Gastroesophageal sphincter (tissue), 3 donors: ENCODE data around the gene LDLRAD3.
"Not testable (repeated sequence)": the region's sequence is repeated elsewhere in the genome, so short reads cannot be mapped to it uniquely, and the experiment has no call there.

ENCODE experiments used
- EP300 ChIP-seq: sonication (generic); formaldehyde crosslinking; IDR thresholded peaks from one replicate; pipeline ENCODE4 v1.6.1; 2017; ENCODE audit warnings: antibody characterized with exemption, mild to moderate bottlenecking
- POLR2A ChIP-seq, 2 donors: fragments of 450-650 bp; IDR thresholded peaks; one replicate each; pipeline ENCODE4 v1.6.1; 2017; ENCODE audit warnings: antibody characterized with exemption in 2 of 2, mild to moderate bottlenecking in 2 of 2, moderate library complexity in 1 of 2
- POLR2AphosphoS5 ChIP-seq: sonication (generic); formaldehyde crosslinking; IDR thresholded peaks from one replicate; pipeline ENCODE4 v1.6.1; 2017; ENCODE audit warnings: antibody characterized with exemption
- TF ChIP-seq, protein P1 (sequence below), 4 experiments: fragments of 200-600 bp in 2 of 4; fragments of 450-650 bp in 2 of 4; sonication (generic) in 1 of 4; IDR thresholded peaks; one replicate each; pipeline ENCODE4 v1.5.1; 2017 to 2019; ENCODE audit warnings: antibody characterized with exemption in 4 of 4, mild to moderate bottlenecking in 2 of 4, moderate library complexity in 2 of 4

DNA sequence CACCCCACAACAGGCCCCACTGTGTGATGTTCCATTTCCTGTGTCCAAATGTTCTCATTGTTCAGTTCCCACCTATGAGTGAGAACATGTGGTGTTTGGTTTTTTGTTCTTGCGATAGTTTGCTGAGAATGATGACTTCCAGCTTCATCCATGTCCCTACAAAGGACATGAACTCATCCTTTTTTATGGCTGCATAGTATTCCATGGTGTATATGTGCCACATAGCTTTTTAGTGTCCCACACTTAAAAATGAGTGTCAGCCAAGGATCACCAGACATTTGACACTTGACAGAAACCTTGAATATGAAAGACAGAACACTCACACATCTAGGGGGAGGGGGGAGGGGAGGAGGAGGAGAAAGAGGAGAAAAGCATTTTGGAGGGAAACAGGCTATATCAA, 245.9 kb downstream of the LDLRAD3 start:
- TF ChIP-seq, protein P1, sequence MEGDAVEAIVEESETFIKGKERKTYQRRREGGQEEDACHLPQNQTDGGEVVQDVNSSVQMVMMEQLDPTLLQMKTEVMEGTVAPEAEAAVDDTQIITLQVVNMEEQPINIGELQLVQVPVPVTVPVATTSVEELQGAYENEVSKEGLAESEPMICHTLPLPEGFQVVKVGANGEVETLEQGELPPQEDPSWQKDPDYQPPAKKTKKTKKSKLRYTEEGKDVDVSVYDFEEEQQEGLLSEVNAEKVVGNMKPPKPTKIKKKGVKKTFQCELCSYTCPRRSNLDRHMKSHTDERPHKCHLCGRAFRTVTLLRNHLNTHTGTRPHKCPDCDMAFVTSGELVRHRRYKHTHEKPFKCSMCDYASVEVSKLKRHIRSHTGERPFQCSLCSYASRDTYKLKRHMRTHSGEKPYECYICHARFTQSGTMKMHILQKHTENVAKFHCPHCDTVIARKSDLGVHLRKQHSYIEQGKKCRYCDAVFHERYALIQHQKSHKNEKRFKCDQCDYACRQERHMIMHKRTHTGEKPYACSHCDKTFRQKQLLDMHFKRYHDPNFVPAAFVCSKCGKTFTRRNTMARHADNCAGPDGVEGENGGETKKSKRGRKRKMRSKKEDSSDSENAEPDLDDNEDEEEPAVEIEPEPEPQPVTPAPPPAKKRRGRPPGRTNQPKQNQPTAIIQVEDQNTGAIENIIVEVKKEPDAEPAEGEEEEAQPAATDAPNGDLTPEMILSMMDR (IDR thresholded peaks at IDR 0.05) = not testable (repeated sequence)
- not testable (repeated sequence) for TF ChIP-seq POLR2A (IDR thresholded peaks at IDR 0.05); POLR2AphosphoS5; EP300
